NCI-H2196 (cell line): ENCODE data around the gene ACRBP.

Experiments
- DNase-seq: peaks from one replicate; lab custom pipeline; 2025; ENCODE audit not compliant: unreplicated experiment; lab: John Stamatoyannopoulos, UW

Gene ACRBP

GRCh38 chr12:6650832-6651231 is 3.6 kb upstream of the ACRBP start:
- DNase-seq, result no peak

- no peak for DNase-seq
Observed at GRCh38 chr12:6646276-6647082, 753 bp downstream of the ACRBP start.

- DNase-seq, result no peak
Observed at GRCh38 chr12:6644903-6645302, 2.3 kb downstream of the ACRBP start.

GRCh38 chr12:6644257-6644596 is 3.0 kb downstream of the ACRBP start:
- no peak for DNase-seq

GRCh38 chr12:6643569-6644256 is 3.5 kb downstream of the ACRBP start:
- no peak for DNase-seq

- no peak for DNase-seq
Observed at GRCh38 chr12:6641131-6641530, 6.1 kb downstream of the ACRBP start.

- DNase-seq, result no peak
Observed at GRCh38 chr12:6640497-6640896, 6.7 kb downstream of the ACRBP start.

- no peak for DNase-seq
Observed at GRCh38 chr12:6639151-6639801, 8.0 kb downstream of the ACRBP start.

GRCh38 chr12:6638305-6638704 is 8.9 kb downstream of the ACRBP start:
- no peak for DNase-seq

GRCh38 chr12:6635856-6636531 is 11.2 kb downstream of the ACRBP start, which contains the start of gene LPAR5:
Gene LPAR5, minus strand, starts transcription at chr12:6635959. Its CDS starts 14,711 bp downstream, at chr12:6621248.
- DNase-seq, result no peak

- DNase-seq, result no peak
Observed at GRCh38 chr12:6635375-6635855, 11.8 kb downstream of the ACRBP start.

- DNase-seq, result no peak
Observed at GRCh38 chr12:6632026-6632983, 14.9 kb downstream of the ACRBP start.

- no peak for DNase-seq
Observed at GRCh38 chr12:6631549-6631961, 15.7 kb downstream of the ACRBP start.

GRCh38 chr12:6630736-6631135 is 16.5 kb downstream of the ACRBP start:
- DNase-seq, result no peak

- no peak for DNase-seq
Observed at GRCh38 chr12:6627616-6628015, 19.6 kb downstream of the ACRBP start.

- no peak for DNase-seq
Observed at GRCh38 chr12:6626654-6627283, 20.5 kb downstream of the ACRBP start.

- DNase-seq, result no peak
Observed at GRCh38 chr12:6620885-6621274, 26.4 kb downstream of the ACRBP start.

- DNase-seq, result no peak
Observed at GRCh38 chr12:6620137-6620884, 26.9 kb downstream of the ACRBP start.
